KOPT-K1 (cell line): ENCODE measurements around the gene CCL23.

Source experiments
- H3K27ac ChIP-seq: fragments of 200-600 bp; sonication (generic); 2 replicates; pipeline ENCODE4 v1.5.1; 2016; ENCODE audit warnings: antibody characterized with exemption, mild to moderate bottlenecking, low read depth, low read length; ENCODE audit not compliant: poor library complexity, severe bottlenecking
- H3K36me3 ChIP-seq: fragments of 200-600 bp; sonication (generic); 2 replicates; pipeline ENCODE4 v1.5.1; 2017; ENCODE audit warnings: antibody characterized with exemption, mild to moderate bottlenecking, low read length, moderate library complexity; ENCODE audit not compliant: insufficient read depth
- H3K9me3 ChIP-seq: fragments of 200-600 bp; sonication (generic); 2 replicates; pipeline ENCODE4 v1.5.1; 2017; ENCODE audit warnings: antibody characterized with exemption, low read length, mild to moderate bottlenecking; ENCODE audit not compliant: insufficient read depth, poor library complexity, severe bottlenecking

The CCL23 gene

GRCh38 chr17:35965272-35965671, 52.5 kb downstream of the CCL23 start:
- Histone ChIP-seq H3K9me3 (no peaks in the 10 kb centered on the region), H3K27ac (no peak overlapping the region), H3K36me3 (no peaks in the 10 kb centered on the region)

GRCh38 chr17:35963663-35964062, 54.1 kb downstream of the CCL23 start:
- H3K9me3 ChIP-seq: no peaks in the 10 kb centered on the region
- no peaks in the 10 kb centered on the region for H3K36me3 ChIP-seq

More at GRCh38 chr17:35963663-35964062, 54.1 kb downstream of the CCL23 start:
- no peak overlapping the region for H3K27ac ChIP-seq
